Erythroblast (primary cell): ENCODE data around the gene KAT2B.
"Not testable (repeated sequence)": the region's sequence is repeated elsewhere in the genome, so short reads cannot be mapped to it uniquely, and the experiment has no call there.

ENCODE experiments used
- DNase-seq, 2 experiments: peaks; one replicate each; lab custom pipeline; 2025; lab: John Stamatoyannopoulos, UW
- GATA1 ChIP-seq: IDR thresholded peaks from 2 replicates; pipeline ENCODE4 v1.6.1; 2011; ENCODE audit warnings: low read depth, mild to moderate bottlenecking, control low read depth, low read length, moderate library complexity
- POLR2A ChIP-seq: IDR thresholded peaks from 2 replicates; pipeline ENCODE4 v1.6.1; 2011; ENCODE audit warnings: mild to moderate bottlenecking, low read length

The KAT2B gene

DNA sequence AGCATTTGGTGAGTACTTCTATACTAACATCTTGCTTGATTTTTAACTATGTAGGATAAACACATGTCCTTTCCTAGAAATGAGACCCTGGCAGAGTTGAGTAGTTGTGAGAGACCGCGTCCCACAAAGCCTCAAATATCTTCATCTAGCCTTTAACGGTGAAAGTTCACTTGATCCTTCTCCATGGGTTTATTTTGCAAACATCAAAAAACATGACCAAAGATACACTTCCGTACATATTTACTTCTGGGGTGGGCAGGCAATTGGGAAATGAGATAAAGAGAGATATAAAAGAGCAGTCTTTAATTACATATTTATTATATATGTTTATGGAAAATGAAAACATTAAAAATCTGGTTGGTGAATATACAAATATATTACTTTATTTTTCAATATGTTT is 5.2 kb upstream of the KAT2B start:
- TF ChIP-seq GATA1 = no peak
- no peak for TF ChIP-seq POLR2A
- no peak for DNase-seq

DNA sequence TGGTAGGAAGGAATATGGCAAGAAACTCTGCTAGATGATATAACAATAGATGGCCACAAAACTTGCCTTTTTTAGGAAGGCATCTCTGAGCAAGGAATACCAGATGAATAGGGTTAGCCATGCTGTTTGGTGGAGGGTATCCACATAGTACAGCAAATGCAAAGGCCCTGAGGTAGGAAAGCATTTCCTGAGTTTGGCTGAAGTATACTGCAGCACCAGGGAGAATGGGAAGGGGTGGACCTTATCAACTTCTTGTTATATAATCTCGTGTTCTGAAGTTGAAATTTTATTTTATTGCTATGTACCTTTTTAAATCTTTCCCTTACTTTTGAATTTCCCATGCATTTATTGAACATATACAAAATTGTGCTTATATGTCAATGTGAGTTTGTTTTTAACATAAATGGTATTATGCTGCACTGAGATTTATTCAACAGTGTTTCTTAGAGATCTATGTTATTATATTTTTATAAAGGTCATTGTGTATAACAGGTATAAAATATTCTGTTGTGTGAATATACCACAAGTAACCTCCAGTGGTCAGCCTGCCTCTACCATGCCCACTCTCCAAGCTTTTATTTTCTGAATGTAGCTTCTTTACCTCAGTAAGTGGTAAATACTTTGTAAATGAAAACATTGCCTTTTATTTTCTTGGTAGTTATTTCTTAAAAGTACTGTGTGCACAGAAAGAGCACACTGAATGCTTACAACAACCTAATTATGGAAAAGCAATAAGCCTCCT is 2.8 kb upstream of the KAT2B start:
- TF ChIP-seq POLR2A (no peak), GATA1 (no peak)
- DNase-seq = no peak

DNA sequence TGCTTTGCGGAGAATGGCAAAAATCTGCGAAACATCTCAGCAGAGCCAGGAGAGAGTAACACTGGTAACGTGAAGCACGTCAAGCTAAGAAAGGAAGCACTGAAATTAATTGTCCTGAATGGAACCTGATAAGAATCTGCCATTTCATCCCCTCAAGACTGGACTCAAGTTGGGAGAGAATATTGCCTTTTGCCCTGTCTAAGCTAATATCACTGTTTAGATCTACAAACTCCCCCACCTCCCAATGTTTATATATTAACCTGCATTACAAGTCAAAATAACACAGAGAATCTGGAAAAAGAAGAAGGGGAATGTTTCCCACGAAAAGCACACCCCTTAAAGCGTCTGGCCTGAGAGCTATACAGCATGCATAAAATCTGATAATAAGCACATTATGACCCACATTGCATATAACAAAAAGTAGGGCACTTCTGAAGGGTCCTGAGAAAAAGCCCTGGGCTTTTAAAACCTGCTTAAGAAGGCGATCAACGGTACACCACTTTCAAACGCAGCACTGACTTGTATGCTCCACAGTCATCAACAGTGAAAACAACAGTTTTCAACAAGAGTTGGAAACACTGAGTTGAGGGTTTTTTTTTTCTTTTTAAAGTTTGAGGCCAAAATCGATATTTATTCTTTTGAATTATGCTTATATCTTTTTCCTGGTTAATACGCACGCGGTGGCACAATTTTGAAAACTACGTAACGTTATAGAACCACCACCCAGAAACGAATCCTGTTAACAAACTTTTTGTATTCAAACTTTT is 1.4 kb upstream of the KAT2B start:
- TF ChIP-seq GATA1 (no peak), POLR2A (no peak)
- DNase-seq = peak; percentile 68 to 79

DNA sequence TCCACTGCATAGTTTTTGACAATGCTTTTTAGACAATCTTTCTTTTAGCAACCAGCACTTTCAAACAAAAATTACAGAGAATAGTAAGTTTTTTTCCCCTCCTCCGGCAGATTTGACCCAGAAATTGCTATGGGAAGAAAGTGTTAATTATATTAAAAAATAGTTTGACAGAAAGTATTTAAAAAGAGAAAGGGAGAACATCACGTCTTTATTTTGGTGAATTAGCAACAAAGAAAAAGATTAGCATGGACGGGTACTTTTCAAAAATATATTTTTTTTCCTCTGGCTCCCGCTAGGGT is 831 bp upstream of the KAT2B start:
- no peak for DNase-seq
- TF ChIP-seq GATA1 = no peak
- TF ChIP-seq POLR2A = no peak

DNA sequence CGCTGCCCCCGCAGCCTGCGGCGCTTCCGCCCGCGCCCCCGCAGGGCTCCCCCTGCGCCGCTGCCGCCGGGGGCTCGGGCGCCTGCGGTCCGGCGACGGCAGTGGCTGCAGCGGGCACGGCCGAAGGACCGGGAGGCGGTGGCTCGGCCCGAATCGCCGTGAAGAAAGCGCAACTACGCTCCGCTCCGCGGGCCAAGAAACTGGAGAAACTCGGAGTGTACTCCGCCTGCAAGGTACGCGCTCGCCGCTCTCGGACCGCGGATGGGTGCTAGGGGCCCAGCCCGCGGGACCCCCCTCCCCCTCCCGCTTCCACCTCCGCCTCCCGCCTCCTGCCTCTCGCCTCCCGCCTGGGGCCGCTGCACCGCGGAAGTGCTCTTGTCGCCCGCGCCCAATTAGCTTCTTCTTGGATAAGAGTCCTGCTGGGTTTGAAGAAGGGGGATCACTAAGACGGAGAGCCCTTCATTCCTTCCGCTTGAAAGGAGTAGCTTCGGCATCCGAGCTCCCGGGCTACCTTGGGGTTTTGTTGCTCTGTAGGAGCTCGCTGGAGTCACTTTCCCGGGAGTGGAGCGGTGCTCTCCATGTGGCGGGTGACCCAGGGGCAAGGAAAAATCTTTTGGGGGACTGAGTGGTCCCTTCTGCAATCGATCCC is 426 bp downstream of the KAT2B start:
- no peak for TF ChIP-seq POLR2A
- no peak for TF ChIP-seq GATA1

DNA sequence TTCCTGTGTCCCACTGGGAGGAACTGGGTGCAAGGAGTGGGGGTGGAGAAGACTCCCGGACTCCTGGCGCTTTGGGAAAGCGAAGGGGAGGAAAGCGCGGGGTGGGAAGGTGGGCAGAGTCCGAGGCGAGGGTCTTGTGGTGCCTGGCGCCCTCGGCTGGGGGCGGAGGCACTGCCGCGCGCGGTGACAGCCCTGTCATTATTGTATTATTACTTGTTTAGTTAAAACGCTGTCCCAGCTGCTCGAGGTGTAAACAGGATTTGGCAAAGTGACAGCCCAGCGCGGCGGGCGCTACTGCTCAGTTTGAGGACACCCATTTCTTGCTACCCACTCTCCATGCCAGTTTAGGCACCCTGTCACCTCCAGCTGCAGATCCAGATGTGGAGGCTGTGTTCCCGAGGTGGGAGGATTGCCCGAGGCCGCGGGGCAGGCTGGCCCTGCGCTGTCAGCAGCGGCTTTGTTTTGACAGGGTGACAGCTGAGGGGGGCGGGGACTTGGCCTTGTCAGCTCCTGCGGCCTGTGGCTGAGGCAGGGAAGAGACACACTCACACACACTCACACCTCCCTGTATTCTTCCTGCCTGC is 1.0 kb downstream of the KAT2B start:
- TF ChIP-seq POLR2A (peak; percentile 72), GATA1 (no peak)

More for the DNA sequence above, 426 bp downstream of the KAT2B start:
- DNase-seq = peak; percentile 88 to 89

DNA sequence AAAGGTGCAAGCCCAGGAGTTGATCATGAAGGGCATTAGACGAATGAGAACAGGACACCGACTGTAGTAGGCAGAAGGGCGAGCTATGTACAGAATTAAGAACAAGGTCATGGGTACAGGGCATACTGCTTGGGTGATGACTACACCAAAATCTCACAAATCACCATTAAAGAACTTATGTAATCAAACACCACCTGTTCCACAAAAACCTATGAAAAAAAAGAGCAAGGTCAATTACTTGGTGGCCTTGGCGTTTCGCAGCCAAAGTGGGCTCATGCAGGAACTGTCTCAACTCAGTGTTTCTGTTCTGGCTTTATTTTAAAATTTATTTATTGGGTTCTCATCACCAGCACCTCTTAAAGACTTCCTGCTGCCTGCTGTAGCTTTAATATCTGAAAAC is 2.1 kb downstream of the KAT2B start:
- TF ChIP-seq POLR2A (no peak), GATA1 (no peak)

More for the DNA sequence above, 1.0 kb downstream of the KAT2B start:
- DNase-seq = peak; percentile 90 to 91

DNA sequence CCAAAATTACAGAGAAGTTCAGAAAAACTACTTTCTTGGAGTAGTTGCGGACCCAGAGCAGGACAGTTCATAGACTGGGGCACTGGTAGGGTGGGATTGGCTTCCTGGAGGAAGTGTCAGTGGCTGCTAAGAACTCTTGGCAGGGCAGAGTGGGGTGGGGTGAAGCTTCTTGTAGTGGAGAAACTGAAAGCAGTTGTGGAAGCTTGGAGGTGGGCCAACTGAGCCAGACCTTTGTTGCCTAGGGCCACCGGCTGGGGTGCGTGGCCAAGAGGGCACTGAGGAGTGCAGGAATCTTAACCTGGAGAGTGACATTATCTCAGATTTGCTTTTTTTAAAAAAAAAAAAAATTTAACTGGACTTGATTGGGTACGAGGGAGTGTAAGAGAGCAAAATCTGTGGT is 3.1 kb downstream of the KAT2B start:
- TF ChIP-seq POLR2A = no peak
- no peak for TF ChIP-seq GATA1
- DNase-seq = peak; percentile 80 to 88

More for the DNA sequence above, 2.1 kb downstream of the KAT2B start:
- DNase-seq = no peak

DNA sequence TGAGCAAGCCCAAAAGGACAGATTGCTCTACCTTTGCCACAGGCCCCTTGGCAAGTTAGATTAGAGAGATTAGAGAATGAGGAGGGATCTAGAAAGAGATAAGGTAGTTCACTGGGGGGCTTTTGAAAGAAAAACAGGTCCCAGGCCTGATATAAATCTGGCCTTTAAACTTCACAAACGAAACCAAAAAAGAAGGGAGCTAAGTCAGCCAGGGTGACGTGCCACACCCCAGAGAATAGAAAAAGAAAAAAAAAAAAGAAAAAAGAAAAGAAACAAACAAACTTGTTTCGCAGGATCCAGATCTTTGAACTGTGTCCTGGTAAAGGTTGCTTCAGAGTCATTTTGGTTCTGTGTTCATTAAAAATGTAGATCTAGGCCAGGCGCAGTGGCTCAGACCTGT is 3.6 kb downstream of the KAT2B start:
- DNase-seq = no peak
- TF ChIP-seq GATA1 (no peak), POLR2A (no peak)

DNA sequence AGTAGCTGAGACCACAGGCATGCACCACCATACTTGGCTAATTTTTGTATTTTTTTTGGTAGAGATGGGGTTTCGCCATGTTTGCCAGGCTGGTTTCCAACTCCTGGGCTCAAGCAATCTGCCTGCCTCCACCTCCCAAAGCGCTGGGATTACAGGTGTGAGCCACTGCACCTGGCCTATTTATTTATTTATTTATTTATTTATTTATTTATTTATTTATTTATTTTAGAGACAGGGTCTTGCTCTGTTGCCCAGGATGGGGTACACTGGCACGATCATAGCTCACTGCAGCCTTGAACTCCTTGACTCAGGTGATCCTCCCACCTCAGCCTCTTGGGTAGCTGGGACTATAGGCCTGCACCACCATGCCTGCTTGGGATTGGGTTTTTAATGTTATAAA is 4.9 kb downstream of the KAT2B start:
- not testable (repeated sequence) for DNase-seq

DNA sequence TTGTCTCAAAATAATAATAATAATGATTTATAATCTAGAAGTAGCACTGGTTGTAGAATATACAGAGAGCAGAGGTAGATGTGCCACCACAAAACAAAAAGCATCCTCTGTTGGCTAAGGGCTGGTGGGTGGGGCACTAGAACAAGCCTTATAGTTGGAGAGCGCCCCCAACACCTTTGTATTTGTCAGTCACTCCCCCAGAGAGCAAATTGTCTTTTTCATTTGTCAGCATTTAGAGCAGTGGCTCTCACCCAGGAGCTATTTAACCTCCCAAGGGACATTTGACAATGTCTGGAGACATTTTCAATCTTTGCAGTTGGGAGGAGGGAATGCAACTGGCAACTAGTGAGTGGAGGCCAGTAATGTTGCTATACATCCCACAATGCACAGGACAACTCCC is 6.3 kb downstream of the KAT2B start:
- no peak for TF ChIP-seq GATA1
- no peak for TF ChIP-seq POLR2A

DNA sequence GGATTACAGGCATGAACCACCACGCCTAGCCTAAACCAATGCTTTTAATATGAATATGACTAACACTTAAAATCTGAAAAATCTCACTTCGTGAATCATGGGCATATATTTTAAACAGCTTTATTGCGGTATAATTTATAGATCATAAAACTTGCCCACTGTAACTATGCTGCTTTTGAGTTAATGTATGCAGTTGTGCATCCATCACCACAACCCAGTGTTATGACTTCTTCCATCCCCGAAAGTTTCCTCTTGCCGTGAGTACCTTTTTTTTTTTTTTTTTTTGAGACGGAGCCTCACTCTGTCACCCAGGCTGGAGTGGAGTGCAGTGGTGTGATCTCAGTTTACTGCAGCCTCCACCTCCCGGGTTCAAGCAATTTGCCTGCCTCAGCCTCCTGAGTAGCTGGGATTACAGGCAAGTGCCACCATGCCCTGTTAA is 7.1 kb downstream of the KAT2B start:
- no peak for DNase-seq
- TF ChIP-seq GATA1 (no peak), POLR2A (no peak)

More for the DNA sequence above, 6.3 kb downstream of the KAT2B start:
- DNase-seq = no peak

DNA sequence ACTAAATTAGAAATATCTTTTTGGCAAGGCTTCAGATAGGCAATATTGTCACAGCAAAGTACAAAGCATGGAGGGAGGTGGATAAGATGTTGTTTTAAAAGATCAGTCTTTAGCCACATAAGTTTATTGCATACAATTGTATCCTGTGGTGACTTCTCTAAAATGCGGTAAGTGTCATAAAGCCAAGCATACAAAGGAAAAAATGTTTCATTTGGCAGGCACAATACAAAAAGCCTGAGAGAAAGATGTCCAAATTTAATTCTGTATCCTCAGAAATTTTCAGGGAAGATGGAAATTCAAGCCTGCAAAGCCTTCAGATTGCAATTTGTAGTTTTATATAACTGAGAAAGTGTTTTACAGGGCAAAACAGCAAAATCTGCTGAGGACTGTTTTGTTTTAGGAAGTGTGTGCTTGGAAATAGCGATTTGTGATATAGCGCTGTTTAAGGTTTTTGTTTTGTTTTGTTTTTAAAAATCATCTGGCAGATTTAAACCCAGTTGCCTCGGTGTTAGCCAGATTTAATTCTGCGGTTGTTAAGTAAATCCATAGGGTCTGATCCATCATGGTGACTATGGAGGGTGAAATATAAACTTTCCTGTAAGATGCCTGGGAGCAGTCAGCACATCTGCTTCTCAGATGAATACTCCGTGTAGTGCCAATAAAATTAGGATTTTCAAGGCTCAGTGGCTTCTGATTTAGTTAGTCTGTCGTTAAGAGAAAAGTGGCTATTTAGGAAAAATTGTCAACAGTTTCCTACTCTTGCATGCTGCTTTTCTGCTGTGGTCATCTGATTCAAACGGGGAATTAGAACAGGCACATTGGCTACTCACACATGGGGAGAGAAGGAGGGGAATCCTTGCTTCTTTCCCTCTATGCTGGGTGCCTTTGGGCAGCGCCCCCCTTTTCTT is 8.0 kb downstream of the KAT2B start:
- DNase-seq = no peak
- no peak for TF ChIP-seq GATA1
- TF ChIP-seq POLR2A = no peak
